Endothelial cell of umbilical vein (primary cell): ENCODE results near the gene FRMD4A. TPM values are rescaled to one million over a fixed set of nuclear protein-coding genes. Genes with fewer than 3 reads are reported as not detected.

Source experiments
- BruUV-seq: library from RNA; stranded (reverse); fragments of 400-500 nt; replicated peaks from 2 replicates; lab custom pipeline; 2021; lab: Mats Ljungman, UMichigan
- CTCF ChIA-PET: fragments of 300-600, 350-600 bp; sonication (Branson Sonifier 250); formaldehyde crosslinking; loops from one replicate; lab custom pipeline; 2021; ENCODE audit warnings: antibody characterized with exemption, inconsistent platforms; lab: Charles Lee
- POLR2A ChIA-PET: fragments of 300-600, 350-600 bp; sonication (Branson Sonifier 250); formaldehyde crosslinking; loops from one replicate; lab custom pipeline; 2021; ENCODE audit warnings: antibody characterized with exemption, inconsistent platforms; lab: Charles Lee
- DNase-seq: peaks from one replicate; pipeline ENCODE4 v3.0.0-alpha.2; 2011; ENCODE audit warnings: low read depth, low spot score
- FAIRE-seq: peaks from 2 replicates; lab custom pipeline; 2011; peaks lifted over from hg19 to GRCh38; lab: Jason Lieb, UNC
- H2AFZ ChIP-seq: 2 replicates; pipeline ENCODE4 v1.6.0; 2012; ENCODE audit warnings: low read depth, low read length, control low read depth, inconsistent platforms
- H3K27ac ChIP-seq: 2 replicates; pipeline ENCODE4 v1.5.1; 2011; ENCODE audit warnings: low read depth, mild to moderate bottlenecking, control low read depth, low read length, moderate library complexity; ENCODE audit not compliant: insufficient read depth
- H3K27me3 ChIP-seq, 2 experiments: 2 replicates each; pipeline versions ENCODE4 v1.6.0 to v1.6.1; 2011; ENCODE audit warnings: low read length in 2 of 2, mixed read lengths in 1 of 2; ENCODE audit not compliant: control insufficient read depth in 2 of 2, insufficient read depth in 2 of 2
- H3K36me3 ChIP-seq, 2 experiments: 2 replicates in 1 of 2; 3 replicates in 1 of 2; pipeline ENCODE4 v1.5.1; 2011; ENCODE audit warnings: low read length in 2 of 2, mild to moderate bottlenecking in 1 of 2, moderate library complexity in 1 of 2; ENCODE audit not compliant: control insufficient read depth in 2 of 2, insufficient read depth in 2 of 2; ENCODE audit errors: extremely low read depth in 1 of 2
- H3K4me1 ChIP-seq: 3 replicates; pipeline ENCODE4 v1.5.1; 2011; ENCODE audit warnings: mild to moderate bottlenecking, low read length; ENCODE audit not compliant: control insufficient read depth, insufficient read depth; ENCODE audit errors: extremely low read depth
- H3K4me2 ChIP-seq: 2 replicates; pipeline ENCODE4 v1.6.1; 2011; ENCODE audit warnings: low read length, control low read depth, mixed read lengths; ENCODE audit not compliant: insufficient read depth
- H3K4me3 ChIP-seq, 3 experiments: fragments of 200-600 bp in 1 of 3; sonication (generic), shearing (Covaris generic) in 1 of 3; replicated peaks in 1 of 3; 2 replicates each; pipeline ENCODE4 v1.5.1; 2011 to 2016; ENCODE audit warnings: control low read depth in 3 of 3, low read length in 3 of 3, mild to moderate bottlenecking in 2 of 3, inconsistent platforms in 1 of 3, low read depth in 1 of 3, moderate library complexity in 1 of 3; ENCODE audit not compliant: insufficient read depth in 1 of 3
- H3K79me2 ChIP-seq: 2 replicates; pipeline ENCODE4 v1.6.0; 2012; ENCODE audit warnings: low read length, inconsistent platforms; ENCODE audit not compliant: control insufficient read depth, insufficient read depth
- H3K9ac ChIP-seq: replicated peaks from 2 replicates; pipeline ENCODE3; 2011; ENCODE audit warnings: low read length, control low read depth; ENCODE audit not compliant: insufficient read depth; ENCODE audit errors: extremely low read depth
- H3K9me1 ChIP-seq: replicated peaks from 3 replicates; pipeline ENCODE4 v1.6.0; 2011; ENCODE audit warnings: mild to moderate bottlenecking, low read length; ENCODE audit not compliant: control insufficient read depth, insufficient read depth; ENCODE audit errors: extremely low read depth
- H3K9me3 ChIP-seq: replicated peaks from 2 replicates; pipeline ENCODE4 v1.5.1; 2012; ENCODE audit warnings: low read length, inconsistent platforms; ENCODE audit not compliant: control insufficient read depth, insufficient read depth
- H4K20me1 ChIP-seq: replicated peaks from 2 replicates; pipeline ENCODE3; 2011; ENCODE audit warnings: mild to moderate bottlenecking, low read length; ENCODE audit not compliant: control insufficient read depth, insufficient read depth; ENCODE audit errors: extremely low read depth
- CTCF ChIP-seq, 2 donors: IDR thresholded peaks; 1 replicate in 1 of 2; 2 replicates in 1 of 2; pipeline ENCODE4 v1.5.1; 2011; ENCODE audit warnings: low read length in 2 of 2, mild to moderate bottlenecking in 2 of 2, moderate library complexity in 2 of 2, control low read depth in 1 of 2, inconsistent platforms in 1 of 2, low read depth in 1 of 2; ENCODE audit not compliant: insufficient read depth in 1 of 2; ENCODE audit errors: extremely low read depth in 1 of 2
- EZH2 ChIP-seq: IDR thresholded peaks from 2 replicates; pipeline ENCODE4 v1.6.1; 2012; ENCODE audit warnings: borderline replicate concordance, low read depth, mild to moderate bottlenecking, moderate library complexity, low read length, inconsistent platforms; ENCODE audit not compliant: severe bottlenecking
- FOS ChIP-seq: IDR thresholded peaks from 2 replicates; pipeline ENCODE4 v1.6.1; 2011; ENCODE audit warnings: mild to moderate bottlenecking, low read length, moderate library complexity, borderline replicate concordance; ENCODE audit not compliant: insufficient read depth
- GATA2 ChIP-seq: IDR thresholded peaks from 2 replicates; pipeline ENCODE4 v1.7.0; 2011; ENCODE audit warnings: low read depth, mild to moderate bottlenecking, moderate library complexity, mixed read lengths, low read length; ENCODE audit not compliant: insufficient read length, insufficient read depth
- JUN ChIP-seq: IDR thresholded peaks from 2 replicates; pipeline ENCODE4 v1.6.1; 2011; ENCODE audit warnings: borderline replicate concordance, low read depth; ENCODE audit not compliant: insufficient read length, insufficient read depth
- MAX ChIP-seq: IDR thresholded peaks from 2 replicates; pipeline ENCODE4 v1.6.1; 2011; ENCODE audit not compliant: insufficient read depth, insufficient read length
- MYC ChIP-seq: IDR thresholded peaks from one replicate; pipeline ENCODE4 v1.6.1; 2011; ENCODE audit warnings: mild to moderate bottlenecking, low read depth, low read length
- POLR2A ChIP-seq: IDR thresholded peaks from 2 replicates; pipeline ENCODE4 v1.6.1; 2012; ENCODE audit warnings: low read depth, mild to moderate bottlenecking, control low read depth, low read length
- POLR2AphosphoS5 ChIP-seq: IDR thresholded peaks from 2 replicates; pipeline ENCODE4 v1.6.1; 2012; ENCODE audit warnings: low read depth, mild to moderate bottlenecking, control low read depth, low read length, moderate library complexity; ENCODE audit not compliant: insufficient read depth
- dilution Hi-C: fragments of 300-500 bp; cut with MboI; formaldehyde crosslinking; loops from one replicate; pipeline ENCODE4 v1.15.0; 2019; ENCODE audit warnings: low sequenced_read_pairs; ENCODE audit not compliant: extremely low pct_ligation_motif_present
- intact Hi-C: fragments of 100-400 bp; cut with micrococcal nuclease; formaldehyde crosslinking; loops from one replicate; pipeline ENCODE4 v1.10.0; 2022
- polyA plus RNA-seq, 4 experiments: library from polyadenylated mRNA; depleted of rRNA in 3 of 4; stranded (reverse) in 3 of 4; unstranded in 1 of 4; fragments of >200 nt; gene quantifications; 2 replicates each; pipeline versions ENCODE4 v1.2.1 to v1.2.3, GENCODE V29; 2011 to 2012; ENCODE audit warnings: missing spikeins in 1 of 4
- total RNA-seq: library from RNA; stranded (reverse); gene quantifications from 2 replicates; pipeline ENCODE4 v1.2.3, GENCODE V29; 2021

The FRMD4A gene
- total and polyA plus RNA-seq, 2 donors (not counting 3 experiments of a cell fraction or from before 2014, with no cell fraction given): 123 to 148 TPM

GRCh38 chr10:13699216-13699615 is 631.5 kb downstream of the FRMD4A start:
- H3K9me1 ChIP-seq: no peaks in the 10 kb centered on the region
- FAIRE-seq (peak; percentile 79), DNase-seq (no peak)
- H3K27ac ChIP-seq: no peak overlapping the region
- no peak overlapping the region for H3K4me3 ChIP-seq
- H3K9me3 ChIP-seq: no peaks in the 10 kb centered on the region
- no peaks in the 10 kb centered on the region for H3K27me3 ChIP-seq
- H3K79me2 ChIP-seq: peaks cover 11% of the 10 kb centered on the region
- ChIA-PET POLR2A (interaction anchor here (0.6 kb wide), 1 partner anchor 28 kb away, joined by 6 read pairs; no protein-coding TSS in a partner anchor), CTCF (interaction anchor here (0.6 kb wide), 1 partner anchor 27 kb away, joined by 3 read pairs; no protein-coding TSS in a partner anchor)
- H4K20me1 ChIP-seq: no peaks in the 10 kb centered on the region
- TF ChIP-seq POLR2AphosphoS5 (no peak), CTCF (IDR thresholded peaks at IDR 0.05; ENCODE audit: extremely low read depth in 1 of 2, insufficient read depth in 1 of 2, low read depth in 1 of 2, low read length in 2 of 2) (no peak), JUN (no peak), MYC (no peak), EZH2 (no peak), GATA2 (no peak), POLR2A (no peak), FOS (no peak), MAX (no peak)
- H3K9ac ChIP-seq: no peak overlapping the region
- H2AFZ ChIP-seq: no peak overlapping the region
- BruUV-seq: no TSS peak
- dilution Hi-C loops (no loop called here), intact Hi-C loops (no loop called here)
- H3K36me3 ChIP-seq: peaks cover 15 to 17% of the 10 kb centered on the region in 2 experiments
- no peak overlapping the region for H3K4me2 ChIP-seq
- peaks cover 30% of the 10 kb centered on the region for H3K4me1 ChIP-seq
